ENCODE measurements around the gene NQO1. TPM values are rescaled to one million over a fixed set of nuclear protein-coding genes. Genes with fewer than 3 reads are reported as not detected.

Gene NQO1
- total and polyA plus RNA-seq, 2 of the 8 experiments (the other 6 are each of a cell fraction or from before 2014, with no cell fraction given), result 32.7 to 45.7 TPM

GRCh38 chr16:69712277-69712676 is 14.1 kb downstream of the NQO1 start:
- no peak overlapping the region for H3K18ac ChIP-seq (ENCODE audit: extremely low read depth, low read length)
- no peak overlapping the region for H4K91ac ChIP-seq (replicated peaks; ENCODE audit: insufficient read length, low read length)
- H3K4me1 ChIP-seq (replicated peaks in 1 of 4; ENCODE audit: control insufficient read depth in 3 of 4, insufficient read depth in 4 of 4, low read length in 3 of 4), result 0 out of 7 replicates have a peak, but pooled peaks cover 0 to 2% (median 0%) of the 10 kb centered on the region in 4 experiments
- no peak overlapping the region for H3K4me2 ChIP-seq (ENCODE audit: insufficient read depth in 1 of 2, low read depth in 2 of 2, low read length in 2 of 2)
- H3K79me2 ChIP-seq (ENCODE audit: control insufficient read depth in 1 of 2, insufficient read depth in 2 of 2, low read length in 2 of 2), result no peaks in the 10 kb centered on the region
- no peak overlapping the region for H2BK20ac ChIP-seq (ENCODE audit: low read length)
- H3K9me3 ChIP-seq (ENCODE audit: insufficient read depth in 2 of 2, low read depth in 1 of 2, low read length in 1 of 2), result no peaks in the 10 kb centered on the region
- no peak overlapping the region for H2BK12ac ChIP-seq (ENCODE audit: low read depth, low read length)
- H2BK120ac ChIP-seq (replicated peaks; ENCODE audit: low read depth, low read length), result no peak overlapping the region
- H2BK5ac ChIP-seq (ENCODE audit: low read depth, low read length), result no peak overlapping the region
- H3K79me1 ChIP-seq (ENCODE audit: low read depth, low read length), result no peaks in the 10 kb centered on the region
- H2AK5ac ChIP-seq (ENCODE audit: low read depth, low read length), result no peak overlapping the region
- H3K23me2 ChIP-seq (ENCODE audit: low read depth, low read length), result no peaks in the 10 kb centered on the region
- no peak overlapping the region for H2BK15ac ChIP-seq (ENCODE audit: low read length)
- no peak for FAIRE-seq
- H4K20me1 ChIP-seq (replicated peaks in 1 of 2; ENCODE audit: control insufficient read depth in 1 of 2, insufficient read depth in 2 of 2, low read length in 2 of 2), result no peaks in the 10 kb centered on the region
- H2AFZ ChIP-seq (ENCODE audit: low read length), result no peak overlapping the region
- 94% methylated on average over 4 of the region's 4 CpGs; no CpG with 5 or more reads in 1 of the 2 experiments for WGBS, 2 experiments (ENCODE audit: extremely low coverage in 1 of 2, insufficient coverage in 1 of 2, insufficient read length in 1 of 2, insufficient replicate concordance in 2 of 2, low coverage in 1 of 2, low lambda C conversion rate in 2 of 2, missing lambda C conversion rate in 1 of 2)
- ChIA-PET CTCF (ENCODE audit: partially characterized antibody) (interaction anchor here (0.9 to 7.5 kb wide), 3 partner anchors 11 to 148 kb away, joined by 3 to 88 read pairs (median 4); partner anchors contain the start of gene NQO1), POLR2A (ENCODE audit: partially characterized antibody) (interaction anchor here (1.3 to 3.4 kb wide), 2 partner anchors 13 to 42 kb away, joined by 3 to 18 read pairs; partner anchors contain the start of gene NQO1)
- H3K56ac ChIP-seq (replicated peaks; ENCODE audit: insufficient read length, low read depth, low read length), result no peak overlapping the region
- no peak overlapping the region for H4K5ac ChIP-seq (ENCODE audit: insufficient read length, low read depth, low read length)
- H3K4me3 ChIP-seq (ENCODE audit: extremely low read depth in 1 of 4, insufficient read depth in 2 of 4, low read depth in 3 of 4, low read length in 4 of 4), result no peak overlapping the region
- H3K14ac ChIP-seq (ENCODE audit: insufficient read length), result no peak overlapping the region
- no peaks in the 10 kb centered on the region for H3K27me3 ChIP-seq (replicated peaks in 1 of 4; ENCODE audit: control insufficient read depth in 3 of 4, extremely low read depth in 1 of 4, insufficient read depth in 3 of 4, low read length in 3 of 4)
- no peak overlapping the region for H3K4ac ChIP-seq (replicated peaks; ENCODE audit: insufficient read length, low read depth, low read length)
- no peak for TF ChIP-seq NANOG (IDR thresholded peaks at IDR 0.05; ENCODE audit: insufficient read depth, low read depth, low read length, poor library complexity, severe bottlenecking)
- TF ChIP-seq GTF2F1 (IDR thresholded peaks at IDR 0.05; ENCODE audit: borderline replicate concordance, low read depth, low read length), result no peak
- TF ChIP-seq CTBP2 (IDR thresholded peaks at IDR 0.05; ENCODE audit: borderline replicate concordance, insufficient read depth, insufficient read length, low read length), result no peak
- no peak for TF ChIP-seq TCF12 (IDR thresholded peaks at IDR 0.05; ENCODE audit: low read depth, low read length)
- no peak for TF ChIP-seq HDAC2 (IDR thresholded peaks at IDR 0.05; ENCODE audit: borderline replicate concordance in 1 of 2, low read depth in 2 of 2, low read length in 2 of 2)
- no peak for TF ChIP-seq ASH2L (IDR thresholded peaks at IDR 0.05; ENCODE audit: low read length)
- TF ChIP-seq RBBP5 (IDR thresholded peaks at IDR 0.05; ENCODE audit: borderline replicate concordance, low read depth, low read length), result no peak
- no peak for TF ChIP-seq CHD1 (IDR thresholded peaks at IDR 0.05; ENCODE audit: low read depth, low read length)
- TF ChIP-seq SP2 (IDR thresholded peaks at IDR 0.05; ENCODE audit: low read length), result no peak
- peak in 1 of 2 experiments; percentile 8 for DNase-seq (ENCODE audit: low read depth in 1 of 2, low spot score in 2 of 2)
- no peak overlapping the region for H3K9ac ChIP-seq (replicated peaks in 1 of 4; ENCODE audit: extremely low read depth in 1 of 4, low read depth in 3 of 4, low read length in 3 of 4)
- peaks cover 0 to 9% (median 3%) of the 10 kb centered on the region in 4 experiments; a peak in 2 of 8 replicates for H3K36me3 ChIP-seq (ENCODE audit: control insufficient read depth in 2 of 4, insufficient read depth in 4 of 4, low read length in 3 of 4)
- no peak overlapping the region for H3K27ac ChIP-seq (ENCODE audit: low read depth, low read length)
- H3K23ac ChIP-seq (ENCODE audit: insufficient read length), result no peak overlapping the region
- H4K8ac ChIP-seq (ENCODE audit: extremely low read depth, insufficient read depth, low read length), result no peak overlapping the region

All from H1 (cell line).